Testis (tissue), 2 donors: ENCODE measurements around the gene GBP6.

Experiments used
- CTCF ChIP-seq, 3 experiments: fragments of 450-650 bp in 2 of 3; fragments of 200-600 bp in 1 of 3; sonication (generic) in 1 of 3; IDR thresholded peaks; one replicate each; pipeline ENCODE4 v1.5.1; 2016 to 2019; ENCODE audit warnings: antibody characterized with exemption in 3 of 3, mild to moderate bottlenecking in 2 of 3, moderate library complexity in 1 of 3
- POLR2A ChIP-seq: fragments of 450-650 bp; IDR thresholded peaks from one replicate; pipeline ENCODE4 v1.6.1; 2017; ENCODE audit warnings: antibody characterized with exemption, mild to moderate bottlenecking, moderate library complexity

GRCh38 chr1:89367221-89367620 lies 3.4 kb downstream of the GBP6 start:
- TF ChIP-seq CTCF (IDR thresholded peaks at IDR 0.05), result no peak
- no peak for TF ChIP-seq POLR2A
